Neuron (in vitro differentiated cells): ENCODE data around the gene RAB2B.

Experiments
- H2AFZ ChIP-seq: one replicate; pipeline ENCODE4 v1.6.1; 2013; ENCODE audit warnings: low read depth, mild to moderate bottlenecking, inconsistent platforms, low read length, moderate library complexity
- H3K27me3 ChIP-seq: one replicate; pipeline ENCODE4 v1.6.1; 2013; ENCODE audit warnings: low read length; ENCODE audit not compliant: insufficient read depth
- H3K36me3 ChIP-seq: one replicate; pipeline ENCODE4 v1.6.1; 2013; ENCODE audit warnings: low read length; ENCODE audit not compliant: insufficient read depth
- H3K4me1 ChIP-seq: one replicate; pipeline ENCODE4 v1.6.1; 2013; ENCODE audit warnings: low read length; ENCODE audit not compliant: insufficient read depth
- H3K4me3 ChIP-seq: 2 replicates; pipeline ENCODE4 v1.5.1; 2013; ENCODE audit warnings: mild to moderate bottlenecking, low read length, moderate library complexity
- H3K9me3 ChIP-seq: one replicate; pipeline ENCODE4 v1.6.1; 2013; ENCODE audit warnings: low read length

The RAB2B gene

DNA sequence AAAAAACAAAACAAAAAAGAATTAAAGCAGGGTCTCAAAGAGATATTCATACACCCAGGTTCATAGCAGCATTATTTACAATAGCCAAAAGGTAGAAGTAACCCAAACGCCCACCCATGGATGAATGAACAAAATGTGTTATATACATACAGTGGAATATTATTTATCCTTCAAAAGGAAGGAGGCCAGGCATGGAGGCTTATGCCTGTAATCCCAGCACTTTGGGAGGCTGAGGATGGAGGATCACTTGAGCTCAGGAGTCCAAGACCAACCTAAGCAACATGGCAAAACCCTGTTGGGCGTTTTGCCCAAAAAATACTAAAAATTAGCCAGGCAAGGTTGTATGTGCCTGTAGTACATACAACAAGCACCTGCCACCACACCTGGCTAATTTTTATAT, 29.8 kb upstream of the RAB2B start:
- H3K4me1 ChIP-seq: peaks cover 15% of the 10 kb centered on the region
- no peaks in the 10 kb centered on the region for H3K27me3 ChIP-seq
- no peak overlapping the region for H3K4me3 ChIP-seq
- H3K9me3 ChIP-seq: no peaks in the 10 kb centered on the region
- peaks cover 47% of the 10 kb centered on the region for H3K36me3 ChIP-seq
- H2AFZ ChIP-seq: no peak overlapping the region

DNA sequence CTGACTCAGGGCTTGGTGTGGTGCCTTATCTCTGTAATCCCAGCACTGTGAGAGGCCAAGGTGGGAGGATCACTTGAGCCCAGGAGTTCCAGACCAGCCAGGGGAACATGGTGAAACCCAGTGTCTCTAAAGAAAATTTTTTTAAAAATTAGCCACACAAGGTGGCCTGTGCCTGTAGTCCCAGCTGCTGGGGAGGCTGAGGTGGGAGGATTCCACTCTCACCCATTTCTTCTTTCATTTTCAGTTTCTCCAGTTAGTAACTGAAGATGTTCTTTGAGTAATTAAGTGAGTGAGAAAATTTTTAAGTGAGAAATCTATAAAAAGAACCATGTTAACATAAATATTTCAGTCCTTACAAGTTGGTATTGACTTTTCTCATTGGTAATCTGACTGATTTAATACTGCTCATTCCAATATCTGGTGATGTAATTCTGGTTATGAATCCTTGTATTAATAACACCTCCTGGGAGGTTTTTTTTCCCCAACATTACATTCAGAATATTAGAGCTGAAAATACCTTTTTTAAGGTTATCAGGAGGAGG, 28.3 kb upstream of the RAB2B start:
- Histone ChIP-seq H3K36me3 (peaks cover 61% of the 10 kb centered on the region), H3K27me3 (no peaks in the 10 kb centered on the region), H3K4me1 (peaks cover 11% of the 10 kb centered on the region), H3K9me3 (no peaks in the 10 kb centered on the region), H2AFZ (no peak overlapping the region), H3K4me3 (no peak overlapping the region)

DNA sequence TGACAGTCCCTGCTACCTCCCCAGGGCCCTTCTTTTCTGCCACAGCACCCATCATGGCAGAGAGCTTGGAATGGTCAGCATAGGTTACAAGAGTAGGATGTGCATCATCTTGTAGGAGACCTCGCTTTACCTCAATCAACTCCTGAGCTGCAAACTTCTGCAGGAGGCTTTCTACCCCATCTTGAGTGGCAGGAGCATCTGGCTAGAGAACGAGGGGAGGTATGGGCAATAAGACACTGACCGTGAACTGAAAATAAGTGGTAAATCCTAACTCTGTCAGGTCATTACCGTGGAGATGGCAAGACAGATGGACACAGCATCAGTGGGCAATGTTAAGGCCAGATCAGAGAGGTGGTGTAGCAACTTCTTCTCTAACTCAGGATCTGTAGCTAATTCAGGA, 26.6 kb upstream of the RAB2B start:
- Histone ChIP-seq H3K9me3 (no peaks in the 10 kb centered on the region), H3K4me1 (peaks cover 6% of the 10 kb centered on the region), H2AFZ (no peak overlapping the region), H3K27me3 (no peaks in the 10 kb centered on the region), H3K36me3 (peaks cover 66% of the 10 kb centered on the region), H3K4me3 (no peak overlapping the region)

GRCh38 chr14:21501568-21501967, 24.8 kb upstream of the RAB2B start:
- peaks cover 69% of the 10 kb centered on the region for H3K36me3 ChIP-seq
- H3K4me3 ChIP-seq: no peak overlapping the region
- no peaks in the 10 kb centered on the region for H3K27me3 ChIP-seq
- H2AFZ ChIP-seq: no peak overlapping the region
- no peaks in the 10 kb centered on the region for H3K9me3 ChIP-seq
- H3K4me1 ChIP-seq: peaks cover 6% of the 10 kb centered on the region

GRCh38 chr14:21498540-21499526, 22.1 kb upstream of the RAB2B start:
- no peaks in the 10 kb centered on the region for H3K27me3 ChIP-seq
- no peak overlapping the region for H3K4me3 ChIP-seq
- H3K9me3 ChIP-seq: no peaks in the 10 kb centered on the region
- H2AFZ ChIP-seq: no peak overlapping the region
- peaks cover 6% of the 10 kb centered on the region for H3K4me1 ChIP-seq
- H3K36me3 ChIP-seq: peaks cover 87% of the 10 kb centered on the region

DNA sequence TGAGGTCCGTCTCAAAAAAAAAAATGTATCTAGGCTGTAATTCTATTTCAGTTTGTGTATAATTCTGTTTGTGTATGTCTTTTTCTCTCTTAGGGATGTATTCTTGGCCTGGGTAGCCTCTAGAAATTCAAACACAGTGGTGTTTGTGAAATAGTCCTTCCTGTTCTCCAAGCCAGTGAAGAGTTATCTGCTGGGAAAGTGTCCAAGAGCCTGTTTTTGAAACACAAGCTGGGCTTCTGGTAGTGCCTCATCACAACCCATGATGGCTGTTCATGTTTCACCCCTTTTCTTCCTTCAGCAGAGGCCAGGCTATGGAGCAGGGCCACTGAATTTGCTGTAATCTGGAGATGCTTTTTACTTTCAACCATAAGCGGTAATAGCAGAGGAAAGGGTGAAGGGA, 19.7 kb upstream of the RAB2B start:
- Histone ChIP-seq H3K27me3 (no peaks in the 10 kb centered on the region), H3K4me3 (no peak overlapping the region), H3K36me3 (peaks cover 81% of the 10 kb centered on the region)

DNA sequence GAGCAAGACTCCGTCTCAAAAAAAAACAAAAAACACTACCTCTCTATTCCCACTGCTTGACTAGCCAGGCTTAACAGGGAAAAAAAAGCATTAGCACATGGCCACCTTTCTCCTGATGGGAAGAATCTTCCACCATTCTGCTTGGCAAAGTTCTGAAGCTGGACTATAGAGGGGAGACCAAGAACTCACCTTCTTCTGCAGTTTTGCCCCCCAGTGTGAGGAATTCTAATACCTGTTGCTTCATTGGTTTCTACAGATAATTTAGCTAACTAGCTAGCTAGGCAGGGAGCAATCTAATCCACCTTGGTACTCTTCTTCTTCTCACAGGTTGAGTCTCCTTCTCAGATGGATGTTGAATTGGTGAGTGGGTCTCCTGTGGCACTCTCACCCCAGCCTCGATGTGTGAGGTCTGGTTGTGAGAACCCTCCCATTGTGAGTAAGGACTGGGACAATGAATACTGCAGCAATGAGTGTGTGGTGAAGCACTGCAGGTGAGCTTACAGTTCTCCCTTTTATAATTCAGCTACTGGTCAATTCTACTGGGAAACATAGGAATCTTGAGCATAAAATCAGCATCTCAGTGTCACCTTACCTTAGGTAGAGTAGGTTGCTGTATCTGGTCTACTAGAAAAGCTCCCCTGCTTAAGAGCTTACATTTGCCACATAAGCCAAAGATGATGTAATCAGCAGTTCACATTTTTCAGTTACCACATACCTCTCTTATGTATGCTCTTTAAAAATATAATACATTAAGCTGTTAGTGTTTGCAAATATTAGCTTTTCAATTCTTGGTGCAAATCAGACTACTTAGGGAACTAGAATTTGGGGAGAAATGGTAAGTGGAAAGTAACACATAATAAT, 18.4 kb upstream of the RAB2B start:
- no peaks in the 10 kb centered on the region for H3K27me3 ChIP-seq
- H2AFZ ChIP-seq: no peak overlapping the region
- peaks cover 6% of the 10 kb centered on the region for H3K4me1 ChIP-seq
- no peak overlapping the region for H3K4me3 ChIP-seq
- H3K9me3 ChIP-seq: no peaks in the 10 kb centered on the region
- H3K36me3 ChIP-seq: peaks cover 76% of the 10 kb centered on the region

More for the DNA sequence above, 19.7 kb upstream of the RAB2B start:
- no peak overlapping the region for H2AFZ ChIP-seq
- peaks cover 6% of the 10 kb centered on the region for H3K4me1 ChIP-seq
- H3K9me3 ChIP-seq: no peaks in the 10 kb centered on the region

- H3K4me1 ChIP-seq: no peaks in the 10 kb centered on the region
- H2AFZ ChIP-seq: no peak overlapping the region
- peaks cover 46% of the 10 kb centered on the region for H3K36me3 ChIP-seq
- no peaks in the 10 kb centered on the region for H3K27me3 ChIP-seq
- H3K9me3 ChIP-seq: no peaks in the 10 kb centered on the region
- H3K4me3 ChIP-seq: no peak overlapping the region
Observed at GRCh38 chr14:21486640-21487087, 9.9 kb upstream of the RAB2B start.

- no peaks in the 10 kb centered on the region for H3K9me3 ChIP-seq
- peaks cover 28% of the 10 kb centered on the region for H3K36me3 ChIP-seq
- peak overlapping the region; percentile 90 for H2AFZ ChIP-seq
- H3K4me3 ChIP-seq: peak overlapping the region; percentile 80
- no peaks in the 10 kb centered on the region for H3K27me3 ChIP-seq
- peaks cover 13% of the 10 kb centered on the region for H3K4me1 ChIP-seq
Observed at GRCh38 chr14:21476523-21476924, 235 bp downstream of the RAB2B start.

DNA sequence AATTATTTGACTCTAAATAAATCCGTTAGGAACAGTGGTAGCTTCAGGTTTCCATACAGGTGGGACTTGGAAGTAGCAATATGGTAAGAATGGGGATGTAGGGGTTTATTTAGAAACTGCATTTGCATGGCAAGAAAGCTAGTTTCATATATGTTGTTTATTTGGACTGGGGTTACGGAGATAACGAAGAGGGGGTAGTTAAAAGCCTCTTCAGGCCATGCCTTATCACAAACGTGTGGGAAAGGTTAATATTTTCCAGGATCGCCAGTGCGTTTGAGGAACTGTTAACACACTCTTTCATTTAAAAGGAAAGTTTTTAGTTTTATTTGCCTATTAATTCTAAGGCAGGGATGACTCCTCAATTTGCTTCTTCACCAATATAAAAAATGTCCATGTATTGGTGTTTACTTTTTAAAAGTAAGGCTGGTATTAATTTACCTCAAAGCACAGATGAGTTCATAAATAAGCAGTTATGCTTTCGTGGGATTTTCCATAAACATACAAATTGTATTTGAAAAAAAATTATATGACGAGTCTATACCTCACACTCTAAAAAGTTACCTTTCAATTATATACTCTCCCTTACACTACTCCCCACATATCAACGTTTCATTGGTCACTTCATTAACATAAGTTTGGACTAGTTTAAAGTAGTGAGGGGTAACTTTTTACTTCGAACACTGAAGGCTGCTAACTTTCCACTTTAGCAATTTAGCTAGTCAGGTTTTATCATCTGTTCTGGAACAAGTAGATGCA, 814 bp downstream of the RAB2B start:
- Histone ChIP-seq H3K9me3 (no peaks in the 10 kb centered on the region), H3K4me1 (peaks cover 13% of the 10 kb centered on the region), H2AFZ (peak overlapping the region; percentile 90), H3K4me3 (peak overlapping the region; percentile 80), H3K27me3 (no peaks in the 10 kb centered on the region), H3K36me3 (peaks cover 22% of the 10 kb centered on the region)

DNA sequence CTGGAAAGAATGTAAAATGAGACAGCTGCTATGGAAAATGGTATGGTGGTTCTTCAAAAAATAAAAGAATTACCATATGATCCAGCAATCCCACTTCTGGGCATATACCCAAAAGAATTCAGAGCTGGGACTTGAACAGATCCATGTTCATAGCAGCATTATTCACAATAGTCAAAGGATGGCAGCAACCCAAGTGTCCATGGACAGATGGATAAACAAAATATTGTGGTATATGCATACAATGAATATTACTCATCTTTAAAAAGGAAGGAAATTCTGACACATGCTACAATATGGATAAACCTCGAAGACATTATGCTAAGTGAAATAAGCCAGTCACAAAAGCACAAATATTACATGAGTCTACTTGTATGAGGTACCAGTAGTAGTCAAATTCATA, 9.1 kb downstream of the RAB2B start:
- H3K9me3 ChIP-seq: no peaks in the 10 kb centered on the region
- H2AFZ ChIP-seq: no peak overlapping the region
- H3K4me3 ChIP-seq: no peak overlapping the region
- no peaks in the 10 kb centered on the region for H3K27me3 ChIP-seq
- H3K4me1 ChIP-seq: no peaks in the 10 kb centered on the region
- peaks cover 53% of the 10 kb centered on the region for H3K36me3 ChIP-seq

- Histone ChIP-seq H3K4me3 (peak within 1 kb of the TSS; percentile 82), H3K4me1 (peaks cover 14% of the 10 kb centered on the region)
Observed at GRCh38 chr14:21455912-21456667, 20.7 kb downstream of the RAB2B start, which contains the start of gene CHD8. CHD8 (minus strand) TSS chr14:21456123; CDS start chr14:21431643, 24,480 bp downstream.

More at GRCh38 chr14:21455912-21456667, 20.7 kb downstream of the RAB2B start, which contains the start of gene CHD8:
- Histone ChIP-seq H3K27me3 (no peaks in the 10 kb centered on the region), H3K9me3 (no peaks in the 10 kb centered on the region), H3K36me3 (peaks cover 20% of the 10 kb centered on the region), H2AFZ (peak within 1 kb of the TSS; percentile 81)
